A673 (cell line): Measurements from ENCODE around the gene DNAJC6.

Experiments used
- EZH2 ChIP-seq: fragments of 200-600 bp; sonication (generic); IDR thresholded peaks from 2 replicates; pipeline ENCODE4 v1.6.1; 2017; ENCODE audit warnings: borderline replicate concordance, low read depth, mild to moderate bottlenecking, mixed read lengths, antibody characterized with exemption, low read length; ENCODE audit not compliant: poor library complexity, severe bottlenecking
- TF ChIP-seq, protein P1 (sequence below): fragments of 300-800, 200-600 bp; sonication (generic); conservative IDR thresholded peaks from 2 replicates; pipeline ENCODE4 v1.5.1; 2017; ENCODE audit warnings: low read depth, mild to moderate bottlenecking, antibody characterized with exemption, low read length, moderate library complexity, mixed read lengths

DNA sequence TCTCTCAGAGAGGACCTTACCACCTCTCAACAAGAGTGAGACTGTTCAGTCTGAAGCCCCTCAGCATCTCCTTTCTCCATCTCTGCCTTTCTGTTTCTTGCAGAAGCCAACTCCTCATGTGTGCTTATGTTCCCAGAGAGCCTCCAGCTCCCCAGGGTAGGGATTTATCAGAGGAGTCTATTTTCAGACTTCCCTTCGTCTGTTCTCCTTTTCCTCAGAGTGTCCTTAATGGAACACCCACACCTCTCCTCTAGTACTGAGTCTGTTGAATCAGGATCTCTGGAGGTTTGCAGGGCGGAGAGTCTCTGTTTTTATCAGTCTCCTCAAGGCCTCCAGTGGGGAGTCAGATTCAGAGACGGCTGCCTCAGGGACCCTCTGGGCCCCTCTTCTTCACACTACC, 25.1 kb upstream of the DNAJC6 start:
- TF ChIP-seq, protein P1, sequence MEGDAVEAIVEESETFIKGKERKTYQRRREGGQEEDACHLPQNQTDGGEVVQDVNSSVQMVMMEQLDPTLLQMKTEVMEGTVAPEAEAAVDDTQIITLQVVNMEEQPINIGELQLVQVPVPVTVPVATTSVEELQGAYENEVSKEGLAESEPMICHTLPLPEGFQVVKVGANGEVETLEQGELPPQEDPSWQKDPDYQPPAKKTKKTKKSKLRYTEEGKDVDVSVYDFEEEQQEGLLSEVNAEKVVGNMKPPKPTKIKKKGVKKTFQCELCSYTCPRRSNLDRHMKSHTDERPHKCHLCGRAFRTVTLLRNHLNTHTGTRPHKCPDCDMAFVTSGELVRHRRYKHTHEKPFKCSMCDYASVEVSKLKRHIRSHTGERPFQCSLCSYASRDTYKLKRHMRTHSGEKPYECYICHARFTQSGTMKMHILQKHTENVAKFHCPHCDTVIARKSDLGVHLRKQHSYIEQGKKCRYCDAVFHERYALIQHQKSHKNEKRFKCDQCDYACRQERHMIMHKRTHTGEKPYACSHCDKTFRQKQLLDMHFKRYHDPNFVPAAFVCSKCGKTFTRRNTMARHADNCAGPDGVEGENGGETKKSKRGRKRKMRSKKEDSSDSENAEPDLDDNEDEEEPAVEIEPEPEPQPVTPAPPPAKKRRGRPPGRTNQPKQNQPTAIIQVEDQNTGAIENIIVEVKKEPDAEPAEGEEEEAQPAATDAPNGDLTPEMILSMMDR = no peak
- no peak for TF ChIP-seq EZH2
